ENCODE measurements around the gene ESRRG.

Gene ESRRG

GRCh38 chr1:216499581-216500272 is 223.5 kb downstream of the ESRRG start:
- no peak for DNase-seq

DNA sequence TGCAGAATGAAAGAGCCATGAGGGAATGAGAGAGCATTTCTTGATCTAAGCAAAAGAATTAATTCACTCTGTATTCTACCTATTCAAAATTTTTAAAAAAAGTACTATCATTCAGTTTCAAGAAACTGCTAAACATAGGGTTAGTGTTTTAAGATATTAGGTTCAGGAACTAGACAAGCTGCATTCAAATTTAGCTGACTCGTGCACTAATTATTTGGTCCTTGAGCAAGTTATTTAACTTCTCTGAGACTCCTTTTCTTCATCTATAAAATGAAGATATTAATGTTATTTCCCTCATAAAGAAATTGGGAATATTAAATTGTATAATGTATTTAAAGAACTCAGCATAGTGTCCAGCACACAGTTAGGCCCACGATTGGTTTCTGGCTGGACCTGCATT is 225.0 kb downstream of the ESRRG start:
- DNase-seq, result no peak

DNA sequence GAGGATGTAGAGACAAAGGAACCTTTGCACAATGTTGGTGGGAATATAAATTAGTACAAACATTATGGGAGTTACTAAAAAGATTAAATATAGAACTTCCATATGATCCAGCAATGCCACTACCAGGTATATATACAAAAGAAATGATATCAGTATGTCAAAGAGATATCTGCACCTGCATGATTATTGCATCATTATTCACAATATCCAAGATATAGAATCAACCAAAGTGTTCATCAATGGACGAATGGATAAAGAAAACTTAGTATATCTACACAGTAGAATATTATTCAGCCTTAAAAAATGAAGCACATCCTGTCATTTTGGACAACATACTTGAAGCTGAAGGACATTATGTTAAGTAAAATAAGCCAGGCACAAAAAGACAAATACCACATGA is 238.2 kb downstream of the ESRRG start:
- DNase-seq, result no peak

DNA sequence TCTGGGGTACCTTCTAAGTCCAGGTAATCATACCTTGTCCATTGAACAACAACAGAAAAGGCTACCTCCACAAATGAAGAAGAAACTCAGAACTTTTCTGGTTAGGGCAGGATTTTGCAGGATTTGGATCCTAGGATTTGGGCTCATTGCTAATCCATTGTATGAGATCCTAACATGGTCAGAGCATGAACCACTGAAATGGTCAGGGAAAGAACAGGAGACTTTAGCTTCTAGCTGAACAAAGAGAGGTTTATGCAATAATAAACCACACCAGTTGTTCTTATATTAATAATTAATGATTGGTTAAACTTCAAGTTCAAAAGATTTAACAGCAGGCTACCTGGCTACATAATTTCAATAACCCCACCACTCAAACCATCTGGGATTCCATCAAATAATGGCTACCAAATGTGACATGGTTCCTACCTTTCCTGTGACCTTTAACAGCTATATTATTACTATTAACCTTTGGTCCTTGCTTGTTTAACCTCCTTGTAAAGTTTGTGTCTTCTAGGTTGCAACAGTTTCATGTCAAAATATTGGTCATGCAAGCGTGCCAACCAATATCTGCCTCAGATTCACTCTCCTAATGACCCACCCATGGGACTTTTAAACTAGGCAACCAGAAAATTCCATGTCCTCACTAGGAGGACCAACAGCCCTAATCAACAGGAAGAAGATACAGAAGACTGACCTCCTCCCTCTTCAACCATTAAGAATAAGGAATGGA is 239.4 kb downstream of the ESRRG start:
- DNase-seq, result no peak

- DNase-seq, result no peak
Measured at GRCh38 chr1:216482620-216483019, 240.6 kb downstream of the ESRRG start.

DNA sequence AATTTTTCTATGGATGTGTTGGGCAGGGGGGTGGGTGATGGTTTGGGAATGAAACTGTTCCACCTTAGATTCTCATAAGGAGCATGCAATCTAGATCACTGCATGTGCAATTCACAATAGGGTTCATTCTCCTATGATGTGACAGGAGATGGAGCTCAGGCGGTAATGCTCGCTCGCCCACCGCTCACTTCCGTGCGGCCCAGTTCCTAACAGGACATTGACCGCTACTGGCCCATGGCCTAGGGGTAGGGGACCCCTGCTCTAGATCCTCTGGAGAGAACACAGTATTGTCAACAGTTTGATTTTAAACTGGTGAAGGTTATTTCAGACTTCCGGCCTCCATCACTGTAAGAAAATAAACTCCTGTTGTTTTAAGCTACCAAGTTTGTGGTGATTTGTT is 245.0 kb downstream of the ESRRG start:
- no peak for DNase-seq

- DNase-seq, result no peak
Measured at GRCh38 chr1:216476341-216476740, 246.9 kb downstream of the ESRRG start.

- DNase-seq, result no peak
Measured at GRCh38 chr1:216475659-216476276, 247.5 kb downstream of the ESRRG start.

DNA sequence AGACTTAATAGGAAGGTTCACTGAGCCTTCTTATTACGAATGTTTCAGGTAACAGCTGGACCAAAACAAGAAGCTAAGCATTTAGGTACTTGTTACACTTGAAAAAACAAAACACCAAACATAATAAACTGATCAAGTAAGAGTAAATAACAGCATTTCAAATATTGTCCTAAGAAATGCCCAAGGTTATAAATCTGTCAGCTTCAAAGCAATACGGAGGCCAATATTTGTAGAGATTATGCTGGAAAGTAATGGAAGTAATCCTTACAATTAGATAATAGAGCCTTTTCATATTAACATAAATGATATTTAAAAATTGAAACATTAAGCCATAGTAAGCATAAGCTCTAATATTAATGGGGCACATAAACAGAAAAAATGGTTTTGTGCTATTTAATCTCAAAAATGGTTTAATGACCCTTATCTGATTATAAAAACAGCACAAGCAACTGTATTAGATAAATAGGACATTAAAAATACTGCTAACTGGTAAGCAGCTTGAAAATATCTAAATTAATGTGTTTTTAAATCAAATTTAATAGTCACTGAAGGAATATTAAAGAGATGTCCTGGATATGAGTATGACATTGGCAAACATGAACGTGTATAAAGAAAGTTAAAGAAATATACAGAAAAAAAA is 256.9 kb downstream of the ESRRG start:
- no peak for DNase-seq

DNA sequence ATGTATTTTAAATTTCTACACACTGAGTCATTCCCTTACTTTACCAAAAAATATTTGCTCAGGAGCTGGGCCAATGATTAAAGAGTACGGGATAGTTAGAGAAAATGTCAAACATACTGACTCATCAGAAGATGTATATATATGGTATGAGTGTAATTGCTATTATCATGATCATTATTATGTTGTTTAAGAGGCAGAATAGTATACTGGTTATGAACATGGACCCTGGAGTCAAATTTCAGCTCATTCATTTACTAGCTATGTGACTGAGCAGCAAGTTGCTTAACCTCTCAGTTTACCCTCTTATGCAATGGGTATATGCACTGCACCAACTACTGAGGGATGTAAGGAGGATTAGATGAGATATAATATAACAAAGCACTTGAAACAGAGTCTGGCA is 258.7 kb downstream of the ESRRG start:
- DNase-seq, result no peak

DNA sequence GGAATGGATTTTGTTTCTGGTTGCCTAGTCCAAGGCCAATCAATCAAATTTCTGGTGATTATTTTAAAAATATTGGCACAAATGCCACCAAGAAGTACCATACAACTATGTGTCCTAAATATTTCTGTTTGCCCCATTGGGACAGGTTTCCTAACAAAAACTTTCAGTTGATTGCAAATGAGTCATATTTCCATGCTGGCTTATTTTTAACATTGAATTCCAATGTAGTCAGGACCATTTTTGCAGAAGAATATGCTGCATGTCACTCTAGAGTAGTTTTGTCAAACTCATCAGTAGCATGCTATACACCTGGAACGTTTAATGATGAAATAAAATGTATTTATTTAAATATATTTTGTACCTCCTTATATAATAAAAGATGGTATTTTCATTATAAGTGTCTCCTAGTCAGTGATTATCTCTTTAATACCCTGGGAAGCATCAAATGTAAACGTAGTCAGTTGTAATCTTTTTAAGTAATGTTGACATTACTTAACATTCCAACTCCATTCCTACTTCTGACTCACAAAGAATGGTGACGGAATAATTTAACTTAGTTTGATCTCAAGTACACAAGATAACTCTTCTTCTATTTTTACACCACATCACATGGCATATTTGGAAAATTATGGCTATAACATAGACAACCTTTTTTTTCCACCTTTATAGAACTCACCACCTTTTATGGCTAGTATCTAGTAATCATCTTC is 261.0 kb downstream of the ESRRG start:
- no peak for DNase-seq

- DNase-seq, result no peak
Measured at GRCh38 chr1:216461466-216461865, 261.8 kb downstream of the ESRRG start.

DNA sequence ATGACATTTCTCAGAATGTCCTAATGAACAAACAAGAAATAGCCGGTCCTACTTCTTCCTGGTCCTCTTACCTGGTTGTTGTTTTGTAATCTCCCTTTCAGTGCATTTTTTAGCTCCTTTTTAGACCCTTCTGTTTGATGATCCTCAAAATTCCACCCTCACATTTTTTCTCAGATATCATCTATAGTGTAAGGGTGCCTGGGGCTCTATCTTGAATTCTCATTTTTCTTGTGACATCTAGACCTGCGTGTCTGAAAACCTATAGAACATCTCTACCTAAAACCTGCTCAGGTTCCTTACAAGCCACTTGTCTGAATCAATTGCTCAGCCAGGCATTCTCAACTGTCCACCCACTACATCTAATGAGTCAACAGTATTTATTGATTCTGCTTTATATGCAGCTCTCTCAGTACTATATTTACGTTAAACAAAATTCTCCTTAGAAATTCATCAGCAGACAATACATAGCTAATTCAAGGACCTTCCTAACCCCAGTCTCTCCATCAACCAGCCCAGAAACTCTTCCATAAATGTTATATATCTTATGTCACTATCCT is 263.5 kb downstream of the ESRRG start:
- DNase-seq, result no peak

DNA sequence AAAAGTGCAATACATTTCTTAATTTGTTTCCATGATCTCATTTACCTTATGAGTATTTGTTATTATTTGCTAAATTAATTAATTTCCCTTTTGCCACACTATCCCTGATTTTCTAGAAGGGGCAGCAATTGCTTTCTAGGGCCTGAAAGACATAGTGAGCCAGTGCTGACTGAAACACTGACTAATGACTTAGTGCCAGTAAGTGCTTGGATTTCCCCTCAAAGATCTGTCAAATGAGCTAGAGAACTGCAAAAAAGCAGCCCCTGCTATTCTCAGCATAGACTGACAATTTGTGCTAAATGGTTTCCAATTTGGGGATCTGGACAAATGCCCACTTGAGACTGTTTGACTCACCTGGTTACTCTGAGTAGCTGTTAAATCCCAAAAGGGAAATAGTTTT is 264.4 kb downstream of the ESRRG start:
- DNase-seq, result no peak

- no peak for DNase-seq
Measured at GRCh38 chr1:216457356-216457755, 265.9 kb downstream of the ESRRG start.

- DNase-seq, result no peak
Measured at GRCh38 chr1:216456682-216457081, 266.5 kb downstream of the ESRRG start.

DNA sequence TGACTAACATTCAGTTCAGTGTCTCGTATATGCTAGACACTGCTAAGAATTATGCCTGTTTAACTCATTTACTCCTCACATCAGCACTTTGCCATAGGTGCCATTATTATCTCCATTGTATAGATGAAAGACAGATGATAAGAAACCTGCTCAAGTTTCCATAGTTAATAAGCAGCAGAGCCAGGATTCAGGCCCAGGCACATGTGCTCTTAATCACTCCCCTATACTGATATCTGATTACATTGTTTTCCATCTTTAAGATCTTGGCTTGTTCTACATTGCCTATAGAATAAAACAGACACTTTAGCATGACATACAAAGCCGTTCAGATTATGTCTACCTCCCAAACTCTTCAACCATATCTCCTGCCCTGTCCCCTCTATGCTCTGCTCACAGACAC is 269.5 kb downstream of the ESRRG start:
- no peak for DNase-seq
